Measurements from ENCODE around the gene TMEM233. TPM values are rescaled to one million over a fixed set of nuclear protein-coding genes. Genes with fewer than 3 reads are reported as not detected.

Gene TMEM233
- polyA plus RNA-seq, result under 1 TPM; 0.04 to 0.07 TPM

DNA sequence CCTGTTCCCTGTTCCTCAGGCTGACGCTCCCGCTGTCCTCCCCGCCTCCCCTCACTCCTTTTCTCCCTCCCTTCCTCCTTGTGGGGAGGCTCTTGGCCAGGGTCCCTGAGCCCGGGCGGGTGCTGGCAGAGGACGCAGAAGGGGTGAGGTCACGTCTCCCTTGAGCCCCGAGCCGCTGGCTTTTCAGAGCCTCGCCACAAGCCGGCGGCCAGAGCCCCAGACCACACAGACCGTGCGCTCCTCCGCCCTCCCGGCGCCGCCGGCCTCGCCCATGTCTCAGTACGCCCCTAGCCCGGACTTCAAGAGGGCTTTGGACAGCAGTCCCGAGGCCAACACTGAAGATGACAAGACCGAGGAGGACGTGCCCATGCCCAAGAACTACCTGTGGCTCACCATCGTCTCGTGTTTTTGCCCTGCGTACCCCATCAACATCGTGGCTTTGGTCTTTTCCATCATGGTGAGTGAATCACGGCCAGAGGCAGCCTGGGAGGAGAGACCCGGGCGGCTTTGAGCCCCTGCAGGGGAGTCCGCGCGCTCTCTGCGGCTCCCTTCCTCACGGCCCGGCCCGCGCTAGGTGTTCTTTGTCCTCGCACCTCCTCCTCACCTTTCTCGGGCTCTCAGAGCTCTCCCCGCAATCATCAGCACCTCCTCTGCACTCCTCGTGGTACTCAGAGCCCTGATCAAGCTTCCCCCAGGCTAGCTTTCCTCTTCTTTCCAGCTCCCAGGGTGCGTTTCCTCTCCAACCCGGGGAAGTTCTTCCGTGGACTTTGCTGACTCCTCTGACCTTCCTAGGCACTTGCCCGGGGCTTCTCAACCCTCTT is at the start of gene TMEM233:
TSS of gene TMEM233 (plus strand) at position 197 of the 821 bp plus-strand sequence. CDS start at position 272, 75 bp downstream.
- H3K4me3 ChIP-seq (ENCODE audit: low read depth in 1 of 2, low read length in 2 of 2), result peak within 1 kb of the TSS in 1 of 2 donors; percentile 7
- H3K36me3 ChIP-seq (ENCODE audit: control insufficient read depth in 2 of 2, insufficient read depth in 2 of 2, low read length in 1 of 2), result no peaks in the 10 kb centered on the region
- peaks cover 0 to 2% of the 10 kb centered on the region in 2 donors for H3K9me3 ChIP-seq (ENCODE audit: control insufficient read depth in 2 of 2, insufficient read depth in 1 of 2, low read depth in 1 of 2, low read length in 1 of 2)
- H3K4me1 ChIP-seq (ENCODE audit: control insufficient read depth in 2 of 2, insufficient read depth in 2 of 2, low read length in 1 of 2), result peaks cover 0 to 9% of the 10 kb centered on the region in 2 donors
- WGBS, 2 donors, result 3 to 4% methylated on average over 40 to 48 of the region's 48 CpGs
- no peak within 1 kb of the TSS for H3K27ac ChIP-seq (ENCODE audit: low read depth in 2 of 2, low read length in 1 of 2)
- peaks cover 0 to 3% of the 10 kb centered on the region in 2 donors for H3K27me3 ChIP-seq (ENCODE audit: control insufficient read depth in 1 of 2, insufficient read depth in 2 of 2, low read length in 2 of 2)

- H3K36me3 ChIP-seq (ENCODE audit: control insufficient read depth in 2 of 2, insufficient read depth in 2 of 2, low read length in 1 of 2), result no peaks in the 10 kb centered on the region
- no peak overlapping the region for H3K27ac ChIP-seq (ENCODE audit: low read depth in 2 of 2, low read length in 1 of 2)
- 44 to 45% methylated on average over 9 of the region's 9 CpGs for WGBS, 2 donors
- no peak overlapping the region for H3K4me3 ChIP-seq (ENCODE audit: low read depth in 1 of 2, low read length in 2 of 2)
- no peaks in the 10 kb centered on the region for H3K27me3 ChIP-seq (ENCODE audit: control insufficient read depth in 1 of 2, insufficient read depth in 2 of 2, low read length in 2 of 2)
- no peaks in the 10 kb centered on the region for H3K4me1 ChIP-seq (ENCODE audit: control insufficient read depth in 2 of 2, insufficient read depth in 2 of 2, low read length in 1 of 2)
- no peaks in the 10 kb centered on the region for H3K9me3 ChIP-seq (ENCODE audit: control insufficient read depth in 2 of 2, insufficient read depth in 1 of 2, low read depth in 1 of 2, low read length in 1 of 2)
These were observed 48.6 kb upstream of the TMEM233 start for GRCh38 chr12:119544765-119545625.

- Histone ChIP-seq H3K27me3 (ENCODE audit: control insufficient read depth in 1 of 2, insufficient read depth in 2 of 2, low read length in 2 of 2) (no peaks in the 10 kb centered on the region), H3K27ac (ENCODE audit: low read depth in 2 of 2, low read length in 1 of 2) (no peak overlapping the region), H3K9me3 (ENCODE audit: control insufficient read depth in 2 of 2, insufficient read depth in 1 of 2, low read depth in 1 of 2, low read length in 1 of 2) (no peaks in the 10 kb centered on the region), H3K36me3 (ENCODE audit: control insufficient read depth in 2 of 2, insufficient read depth in 2 of 2, low read length in 1 of 2) (no peaks in the 10 kb centered on the region), H3K4me3 (ENCODE audit: low read depth in 1 of 2, low read length in 2 of 2) (no peak overlapping the region), H3K4me1 (ENCODE audit: control insufficient read depth in 2 of 2, insufficient read depth in 2 of 2, low read length in 1 of 2) (no peaks in the 10 kb centered on the region)
These were observed 47.2 kb upstream of the TMEM233 start for GRCh38 chr12:119546340-119546739.

DNA sequence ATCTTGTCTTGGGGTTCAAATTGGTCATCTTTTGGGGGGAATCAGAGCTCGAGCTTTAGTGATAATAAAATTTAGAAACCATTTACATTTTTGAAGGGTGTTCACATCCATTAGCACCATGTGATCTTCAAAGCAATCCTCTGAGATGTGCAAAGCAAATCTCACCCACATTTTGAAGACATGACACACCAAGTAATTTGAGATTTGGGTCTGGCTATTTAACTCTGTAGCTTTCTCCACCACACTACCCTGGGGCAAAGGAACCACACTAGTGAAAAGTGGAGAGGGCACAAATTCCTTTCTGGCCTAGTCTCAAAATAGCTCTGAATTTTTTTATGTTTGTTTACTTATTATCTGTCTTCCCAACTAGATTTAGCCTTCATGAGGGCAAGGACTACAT is 46.6 kb upstream of the TMEM233 start:
- Histone ChIP-seq H3K27me3 (ENCODE audit: control insufficient read depth in 1 of 2, insufficient read depth in 2 of 2, low read length in 2 of 2) (no peaks in the 10 kb centered on the region), H3K4me1 (ENCODE audit: control insufficient read depth in 2 of 2, insufficient read depth in 2 of 2, low read length in 1 of 2) (no peaks in the 10 kb centered on the region), H3K9me3 (ENCODE audit: control insufficient read depth in 2 of 2, insufficient read depth in 1 of 2, low read depth in 1 of 2, low read length in 1 of 2) (no peaks in the 10 kb centered on the region), H3K4me3 (ENCODE audit: low read depth in 1 of 2, low read length in 2 of 2) (no peak overlapping the region), H3K36me3 (ENCODE audit: control insufficient read depth in 2 of 2, insufficient read depth in 2 of 2, low read length in 1 of 2) (no peaks in the 10 kb centered on the region), H3K27ac (ENCODE audit: low read depth in 2 of 2, low read length in 1 of 2) (no peak overlapping the region)
- WGBS, 2 donors, result 16 to 22% methylated on average over 1 of the region's 1 CpG

- WGBS, 2 donors, result 17 to 38% methylated on average over 1 of the region's 1 CpG
- H3K27me3 ChIP-seq (ENCODE audit: control insufficient read depth in 1 of 2, insufficient read depth in 2 of 2, low read length in 2 of 2), result no peaks in the 10 kb centered on the region
- no peak overlapping the region for H3K27ac ChIP-seq (ENCODE audit: low read depth in 2 of 2, low read length in 1 of 2)
- H3K36me3 ChIP-seq (ENCODE audit: control insufficient read depth in 2 of 2, insufficient read depth in 2 of 2, low read length in 1 of 2), result no peaks in the 10 kb centered on the region
- H3K4me3 ChIP-seq (ENCODE audit: low read depth in 1 of 2, low read length in 2 of 2), result no peak overlapping the region
- H3K4me1 ChIP-seq (ENCODE audit: control insufficient read depth in 2 of 2, insufficient read depth in 2 of 2, low read length in 1 of 2), result no peaks in the 10 kb centered on the region
- peaks cover 0 to 2% of the 10 kb centered on the region in 2 donors for H3K9me3 ChIP-seq (ENCODE audit: control insufficient read depth in 2 of 2, insufficient read depth in 1 of 2, low read depth in 1 of 2, low read length in 1 of 2)
These were observed 36.7 kb upstream of the TMEM233 start for GRCh38 chr12:119556854-119557253.

DNA sequence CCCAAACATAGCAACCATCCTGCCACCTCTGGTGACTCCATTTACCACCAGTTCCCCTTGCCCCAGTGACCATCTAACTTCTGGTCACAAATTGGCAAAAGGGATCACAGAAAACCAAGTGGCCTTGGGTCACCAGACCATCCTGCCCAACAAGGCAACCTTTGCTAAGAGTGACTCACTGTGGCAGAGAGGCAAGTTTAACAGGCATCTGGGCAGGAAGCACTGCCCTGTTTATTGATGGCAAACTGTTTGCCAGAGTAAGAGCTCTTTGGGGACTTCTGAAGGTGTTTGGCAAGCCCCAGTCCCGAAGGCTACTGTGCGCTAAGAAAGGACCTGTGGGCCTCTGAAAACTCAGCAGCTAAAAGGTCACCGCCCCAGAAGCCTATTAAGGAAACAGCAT is 28.2 kb upstream of the TMEM233 start:
- Histone ChIP-seq H3K27me3 (ENCODE audit: control insufficient read depth in 1 of 2, insufficient read depth in 2 of 2, low read length in 2 of 2) (no peaks in the 10 kb centered on the region), H3K4me3 (ENCODE audit: low read depth in 1 of 2, low read length in 2 of 2) (no peak overlapping the region), H3K27ac (ENCODE audit: low read depth in 2 of 2, low read length in 1 of 2) (peak overlapping the region in 1 of 2 donors; percentile 30), H3K36me3 (ENCODE audit: control insufficient read depth in 2 of 2, insufficient read depth in 2 of 2, low read length in 1 of 2) (no peaks in the 10 kb centered on the region), H3K4me1 (ENCODE audit: control insufficient read depth in 2 of 2, insufficient read depth in 2 of 2, low read length in 1 of 2) (no peaks in the 10 kb centered on the region), H3K9me3 (ENCODE audit: control insufficient read depth in 2 of 2, insufficient read depth in 1 of 2, low read depth in 1 of 2, low read length in 1 of 2) (no peaks in the 10 kb centered on the region)
- WGBS, 2 donors, result 82 to 87% methylated on average over 3 of the region's 3 CpGs

GRCh38 chr12:119570771-119571170 is 22.8 kb upstream of the TMEM233 start:
- Histone ChIP-seq H3K36me3 (ENCODE audit: control insufficient read depth in 2 of 2, insufficient read depth in 2 of 2, low read length in 1 of 2) (no peaks in the 10 kb centered on the region), H3K9me3 (ENCODE audit: control insufficient read depth in 2 of 2, insufficient read depth in 1 of 2, low read depth in 1 of 2, low read length in 1 of 2) (no peaks in the 10 kb centered on the region), H3K27me3 (ENCODE audit: control insufficient read depth in 1 of 2, insufficient read depth in 2 of 2, low read length in 2 of 2) (peaks cover 0 to 2% of the 10 kb centered on the region in 2 donors), H3K27ac (ENCODE audit: low read depth in 2 of 2, low read length in 1 of 2) (no peak overlapping the region), H3K4me3 (ENCODE audit: low read depth in 1 of 2, low read length in 2 of 2) (no peak overlapping the region), H3K4me1 (ENCODE audit: control insufficient read depth in 2 of 2, insufficient read depth in 2 of 2, low read length in 1 of 2) (no peaks in the 10 kb centered on the region)
- WGBS, 2 donors, result 63 to 65% methylated on average over 6 of the region's 6 CpGs

DNA sequence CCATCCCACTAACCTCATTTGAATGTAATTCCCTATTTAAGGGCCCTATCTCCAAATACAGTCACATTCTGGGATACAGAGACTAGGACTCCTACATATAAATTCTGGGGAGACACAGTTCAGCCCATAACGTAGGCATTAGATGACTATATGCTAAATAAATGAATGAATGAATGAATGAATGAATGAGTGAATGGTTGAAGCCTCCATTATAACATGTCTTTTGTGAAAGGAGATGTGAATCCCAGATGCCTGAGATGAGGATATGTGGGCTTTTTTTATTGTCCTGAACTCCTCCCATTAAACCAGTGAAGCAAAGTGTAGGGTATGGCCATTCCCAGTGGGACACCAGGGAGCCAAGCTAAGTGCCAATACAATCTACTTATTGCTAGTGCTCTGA is 20.5 kb upstream of the TMEM233 start:
- Histone ChIP-seq H3K36me3 (ENCODE audit: control insufficient read depth in 2 of 2, insufficient read depth in 2 of 2, low read length in 1 of 2) (no peaks in the 10 kb centered on the region), H3K4me3 (ENCODE audit: low read depth in 1 of 2, low read length in 2 of 2) (no peak overlapping the region), H3K27me3 (ENCODE audit: control insufficient read depth in 1 of 2, insufficient read depth in 2 of 2, low read length in 2 of 2) (peaks cover 0 to 2% of the 10 kb centered on the region in 2 donors), H3K27ac (ENCODE audit: low read depth in 2 of 2, low read length in 1 of 2) (no peak overlapping the region), H3K4me1 (ENCODE audit: control insufficient read depth in 2 of 2, insufficient read depth in 2 of 2, low read length in 1 of 2) (no peaks in the 10 kb centered on the region), H3K9me3 (ENCODE audit: control insufficient read depth in 2 of 2, insufficient read depth in 1 of 2, low read depth in 1 of 2, low read length in 1 of 2) (no peaks in the 10 kb centered on the region)
- WGBS, 2 donors, result 80 to 83% methylated on average over 1 of the region's 1 CpG

GRCh38 chr12:119574255-119574654 is 19.3 kb upstream of the TMEM233 start:
- Histone ChIP-seq H3K27me3 (ENCODE audit: control insufficient read depth in 1 of 2, insufficient read depth in 2 of 2, low read length in 2 of 2) (peaks cover 0 to 2% of the 10 kb centered on the region in 2 donors), H3K9me3 (ENCODE audit: control insufficient read depth in 2 of 2, insufficient read depth in 1 of 2, low read depth in 1 of 2, low read length in 1 of 2) (no peaks in the 10 kb centered on the region), H3K4me1 (ENCODE audit: control insufficient read depth in 2 of 2, insufficient read depth in 2 of 2, low read length in 1 of 2) (no peaks in the 10 kb centered on the region), H3K36me3 (ENCODE audit: control insufficient read depth in 2 of 2, insufficient read depth in 2 of 2, low read length in 1 of 2) (no peaks in the 10 kb centered on the region), H3K27ac (ENCODE audit: low read depth in 2 of 2, low read length in 1 of 2) (no peak overlapping the region), H3K4me3 (ENCODE audit: low read depth in 1 of 2, low read length in 2 of 2) (no peak overlapping the region)
- WGBS, 2 donors, result 83 to 88% methylated on average over 1 of the region's 1 CpG

Measured in esophagus (tissue), 2 donors.